Right atrium auricular region (tissue), 2 donors: ENCODE results near the gene DLST. TPM values are rescaled to one million over a fixed set of nuclear protein-coding genes. Genes with fewer than 3 reads are reported as not detected.

Source experiments
- DNase-seq: peaks from one replicate; pipeline ENCODE4 v3.0.0-alpha.2; 2019; ENCODE audit warnings: low spot score
- H3K27ac ChIP-seq, 2 donors: fragments of 200-600 bp; sonication (generic); 1 replicate in 1 of 2; 2 replicates in 1 of 2; pipeline ENCODE4 v1.5.1; 2016 to 2019
- H3K27me3 ChIP-seq, 2 donors: fragments of 200-600 bp; sonication (generic); one replicate each; pipeline versions ENCODE4 v1.5.1 to v1.6.0; 2017 to 2019
- H3K36me3 ChIP-seq: fragments of 200-600 bp; sonication (generic); one replicate; pipeline ENCODE4 v1.5.1; 2016
- H3K4me1 ChIP-seq, 2 donors: fragments of 200-600 bp; sonication (generic); one replicate each; pipeline versions ENCODE4 v1.5.1 to v1.6.0; 2017 to 2019
- H3K4me3 ChIP-seq, 2 donors: fragments of 200-600 bp; sonication (generic); 1 replicate in 1 of 2; 2 replicates in 1 of 2; pipeline ENCODE4 v1.5.1; 2017 to 2019; ENCODE audit warnings: mild to moderate bottlenecking in 1 of 2, moderate library complexity in 1 of 2
- H3K9me3 ChIP-seq, 2 donors: fragments of 200-600 bp; sonication (generic); one replicate each; pipeline ENCODE4 v1.5.1; 2019
- CTCF ChIP-seq, 2 donors: fragments of 200-600 bp; sonication (generic); IDR thresholded peaks; one replicate each; pipeline ENCODE4 v1.5.1; 2019; ENCODE audit warnings: antibody characterized with exemption in 2 of 2
- total RNA-seq, 2 donors: library from RNA; depleted of rRNA; stranded (reverse); fragments of >200 nt; gene quantifications; one replicate each; pipeline ENCODE4 v1.1.0, GENCODE V29; 2016

The DLST gene
- total RNA-seq, 2 donors from 2014 or later, result 71.1 to 105 TPM

- no peaks in the 10 kb centered on the region for H3K9me3 ChIP-seq
- TF ChIP-seq CTCF (IDR thresholded peaks at IDR 0.05), result no peak
- H3K4me1 ChIP-seq, result peaks cover 0 to 52% of the 10 kb centered on the region in 2 donors
- peak overlapping the region; percentile 89 to 93 for H3K27ac ChIP-seq
- H3K4me3 ChIP-seq, result peak overlapping the region; percentile 81 to 90
- no peaks in the 10 kb centered on the region for H3K36me3 ChIP-seq
- no peaks in the 10 kb centered on the region for H3K27me3 ChIP-seq
- no peak for DNase-seq
Observed at GRCh38 chr14:74882103-74882920, 596 bp downstream of the DLST start.

- TF ChIP-seq CTCF (IDR thresholded peaks at IDR 0.05), result no peak
- peak overlapping the region; percentile 1 to 27 for H3K27ac ChIP-seq
- peaks cover 17% of the 10 kb centered on the region for H3K36me3 ChIP-seq
- H3K9me3 ChIP-seq, result no peaks in the 10 kb centered on the region
- H3K27me3 ChIP-seq, result no peaks in the 10 kb centered on the region
- H3K4me3 ChIP-seq, result no peak overlapping the region
- DNase-seq, result no peak
- H3K4me1 ChIP-seq, result peaks cover 0 to 64% of the 10 kb centered on the region in 2 donors
Observed at GRCh38 chr14:74886001-74886400, 4.3 kb downstream of the DLST start.

GRCh38 chr14:74888164-74889158 lies 6.7 kb downstream of the DLST start:
- DNase-seq, result no peak
- Histone ChIP-seq H3K9me3 (no peaks in the 10 kb centered on the region), H3K4me1 (peaks cover 0 to 49% of the 10 kb centered on the region in 2 donors), H3K4me3 (no peak overlapping the region), H3K27ac (no peak overlapping the region), H3K36me3 (peaks cover 42% of the 10 kb centered on the region), H3K27me3 (no peaks in the 10 kb centered on the region)
- TF ChIP-seq CTCF (IDR thresholded peaks at IDR 0.05), result no peak

GRCh38 chr14:74890262-74890661 lies 8.5 kb downstream of the DLST start:
- Histone ChIP-seq H3K4me1 (peaks cover 0 to 31% of the 10 kb centered on the region in 2 donors), H3K27me3 (no peaks in the 10 kb centered on the region), H3K36me3 (peaks cover 60% of the 10 kb centered on the region), H3K9me3 (no peaks in the 10 kb centered on the region), H3K4me3 (no peak overlapping the region), H3K27ac (no peak overlapping the region)
- no peak for DNase-seq
- no peak for TF ChIP-seq CTCF (IDR thresholded peaks at IDR 0.05)

- Histone ChIP-seq H3K27me3 (no peaks in the 10 kb centered on the region), H3K36me3 (peaks cover 76% of the 10 kb centered on the region), H3K4me3 (no peak overlapping the region), H3K4me1 (peaks cover 0 to 22% of the 10 kb centered on the region in 2 donors), H3K9me3 (no peaks in the 10 kb centered on the region), H3K27ac (no peak overlapping the region)
- no peak for DNase-seq
- TF ChIP-seq CTCF (IDR thresholded peaks at IDR 0.05), result no peak
Observed at GRCh38 chr14:74891870-74892269, 10.2 kb downstream of the DLST start.
